Hair follicular keratinocyte (primary cell): Measurements from ENCODE around the gene MAZ. TPM values are rescaled to one million over a fixed set of nuclear protein-coding genes. Genes with fewer than 3 reads are reported as not detected.

ENCODE experiments used
- total RNA-seq: library from RNA; depleted of rRNA; stranded (reverse); fragments of >200 nt; gene quantifications from 2 replicates; pipeline ENCODE4 v1.2.3, GENCODE V29; 2015

The MAZ gene
- total RNA-seq, result 108 and 150 TPM in 2 replicates

DNA sequence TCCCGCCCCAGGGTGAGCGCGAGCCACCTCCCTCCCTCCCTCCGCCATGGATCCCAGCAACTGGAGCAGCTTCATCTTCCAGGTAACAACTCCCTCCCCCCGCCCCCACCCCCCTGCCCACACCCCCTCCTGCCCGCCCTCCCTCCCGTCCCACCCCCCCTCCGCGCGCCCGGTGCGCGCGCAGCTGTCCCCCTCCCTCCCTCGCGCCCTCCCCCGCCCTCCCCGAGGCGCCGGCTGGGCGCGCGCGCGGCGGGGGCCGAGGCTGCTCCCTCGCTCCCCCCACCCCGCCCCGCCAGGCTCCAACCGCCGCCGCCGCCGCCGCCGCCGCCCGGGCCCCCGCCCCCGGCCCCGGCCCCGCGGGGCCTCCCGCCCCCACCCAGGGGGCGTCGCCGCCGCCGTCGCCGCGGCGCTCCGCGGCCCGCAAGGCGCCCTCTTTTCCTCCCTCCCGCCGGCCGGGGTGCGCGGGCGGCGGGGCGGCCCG is at the start of gene MAZ:
Gene MAZ (plus strand): TSS at position 431 of the 481 bp plus-strand sequence. CDS start 173 bp downstream, outside the sequence.

GRCh38 chr16:29777576-29778350 is 28.6 kb upstream of the MAZ start, which contains the start of gene ZG16:
Gene ZG16, plus strand, starts transcription at chr16:29778256. Its CDS starts 1,011 bp downstream, at chr16:29779267.

GRCh38 chr16:29790183-29790948 is 16.0 kb upstream of the MAZ start, which contains the start of gene KIF22:
Gene KIF22, plus strand, starts transcription at chr16:29790751. Its CDS starts 9 bp downstream, at chr16:29790760.

GRCh38 chr16:29811896-29812665 is 5.8 kb downstream of the MAZ start, which contains the start of gene PRRT2:
Gene PRRT2, plus strand, starts transcription at chr16:29812193. Its CDS starts 862 bp downstream, at chr16:29813055.

GRCh38 chr16:29815793-29816693 is 9.7 kb downstream of the MAZ start, which contains the start of gene PAGR1:
Gene PAGR1, plus strand, starts transcription at chr16:29816152. Its CDS starts 374 bp downstream, at chr16:29816526.

GRCh38 chr16:29820271-29820701 is 14.0 kb downstream of the MAZ start, which contains the start of gene MVP:
Gene MVP, plus strand, starts transcription at chr16:29820462. Its CDS starts 10,088 bp downstream, at chr16:29830550.

Other genes with a start within 250 kb of the MAZ start
- gene SPN, start 143.3 kb upstream of the MAZ start, total RNA-seq, result not detected in 2 replicates
- gene QPRT, start 127.3 kb upstream of the MAZ start, total RNA-seq, result 6.2 and 8.3 TPM in 2 replicates
- gene C16orf54, start 60.5 kb upstream of the MAZ start, total RNA-seq, result not detected in 2 replicates
- not detected in 2 replicates for gene ZG16, start 28.3 kb upstream of the MAZ start, total RNA-seq
- gene KIF22, start 15.8 kb upstream of the MAZ start, total RNA-seq, result 38.5 and 83.8 TPM in 2 replicates
- not detected in 2 replicates for gene PRRT2, start 5.7 kb downstream of the MAZ start, total RNA-seq
- gene PAGR1, start 9.6 kb downstream of the MAZ start, total RNA-seq, result 37.2 and 72.5 TPM in 2 replicates
- 126 and 154 TPM in 2 replicates for gene MVP, start 13.9 kb downstream of the MAZ start, total RNA-seq
- 58.9 and 65.7 TPM in 2 replicates for gene CDIPT, start 56.7 kb downstream of the MAZ start, total RNA-seq
- gene SEZ6L2, start 93.0 kb downstream of the MAZ start, total RNA-seq, result 4.6 and 16.2 TPM in 2 replicates
- 5.0 and 7.8 TPM in 2 replicates for gene ASPHD1, start 94.0 kb downstream of the MAZ start, total RNA-seq
- gene KCTD13, start 119.7 kb downstream of the MAZ start, total RNA-seq, result 17.1 and 19.8 TPM in 2 replicates
- 123 and 159 TPM in 2 replicates for gene TMEM219, start 155.6 kb downstream of the MAZ start, total RNA-seq
- 24.8 and 28.7 TPM in 2 replicates for gene TAOK2, start 167.3 kb downstream of the MAZ start, total RNA-seq
- 4.8 and 16.2 TPM in 2 replicates for gene HIRIP3, start 189.1 kb downstream of the MAZ start, total RNA-seq
- 58.2 and 91.8 TPM in 2 replicates for gene INO80E, start 189.7 kb downstream of the MAZ start, total RNA-seq
- 0.39 TPM in 1 of 2 replicates, not detected in the other for gene DOC2A, start 204.5 kb downstream of the MAZ start, total RNA-seq
- not detected in 2 replicates for gene C16orf92, start 216.7 kb downstream of the MAZ start, total RNA-seq
- not detected in 2 replicates for gene TLCD3B, start 224.7 kb downstream of the MAZ start, total RNA-seq